CD14-positive monocyte (primary cell): Measurements from ENCODE around the gene NUP153. TPM values are rescaled to one million over a fixed set of nuclear protein-coding genes. Genes with fewer than 3 reads are reported as not detected.

Experiments
- DNase-seq, 3 donors: peaks; one replicate each; pipeline ENCODE4 v3.0.0-alpha.2; 2011 to 2022
- H2AFZ ChIP-seq: 2 replicates; pipeline ENCODE4 v1.6.0; 2012; ENCODE audit warnings: mild to moderate bottlenecking, low read depth, low read length, inconsistent platforms; ENCODE audit not compliant: insufficient read depth, poor library complexity, severe bottlenecking
- H3K27ac ChIP-seq, 2 donors: 1 replicate in 1 of 2; 2 replicates in 1 of 2; pipeline ENCODE4 v1.5.1; 2012 to 2013; ENCODE audit warnings: low read length in 2 of 2, control low read depth in 1 of 2, inconsistent platforms in 1 of 2, low read depth in 1 of 2, mild to moderate bottlenecking in 1 of 2
- H3K27me3 ChIP-seq, 2 donors: one replicate each; pipeline versions ENCODE4 v1.6.0 to v1.6.1; 2011 to 2013; ENCODE audit warnings: low read length in 2 of 2; ENCODE audit not compliant: control insufficient read depth in 2 of 2, insufficient read depth in 2 of 2
- H3K36me3 ChIP-seq, 2 donors: replicated peaks in 1 of 2; 1 replicate in 1 of 2; 2 replicates in 1 of 2; pipeline versions ENCODE4 v1.5.1 to v1.6.1; 2012 to 2013; ENCODE audit warnings: low read length in 2 of 2, control low read depth in 1 of 2, inconsistent platforms in 1 of 2, mild to moderate bottlenecking in 1 of 2; ENCODE audit not compliant: insufficient read depth in 2 of 2, control insufficient read depth in 1 of 2
- H3K4me1 ChIP-seq, 2 donors: 1 replicate in 1 of 2; 2 replicates in 1 of 2; pipeline versions ENCODE4 v1.5.1 to v1.6.1; 2012 to 2013; ENCODE audit warnings: low read length in 2 of 2, control low read depth in 1 of 2, inconsistent platforms in 1 of 2, mild to moderate bottlenecking in 1 of 2, moderate library complexity in 1 of 2; ENCODE audit not compliant: insufficient read depth in 2 of 2, control insufficient read depth in 1 of 2
- H3K4me2 ChIP-seq: replicated peaks from 2 replicates; pipeline ENCODE3; 2012; ENCODE audit warnings: low read length, moderate library complexity, mild to moderate bottlenecking; ENCODE audit not compliant: poor library complexity, severe bottlenecking; ENCODE audit errors: extremely low read depth
- H3K4me3 ChIP-seq, 3 experiments: fragments of 200-600 bp in 1 of 3; sonication (generic) in 1 of 3; replicated peaks in 1 of 3; 1 replicate in 2 of 3; 2 replicates in 1 of 3; pipeline ENCODE4 v1.5.1; 2011 to 2013; ENCODE audit warnings: low read length in 3 of 3, mild to moderate bottlenecking in 3 of 3, control low read depth in 2 of 3, low read depth in 2 of 3, inconsistent platforms in 1 of 3, moderate library complexity in 1 of 3
- H3K79me2 ChIP-seq: 2 replicates; pipeline ENCODE4 v1.6.0; 2012; ENCODE audit warnings: mild to moderate bottlenecking, control low read depth, inconsistent platforms, low read length, moderate library complexity; ENCODE audit not compliant: insufficient read depth
- H3K9ac ChIP-seq: 2 replicates; pipeline ENCODE4 v1.6.0; 2017; ENCODE audit warnings: low read length, mild to moderate bottlenecking; ENCODE audit not compliant: insufficient read depth, poor library complexity, severe bottlenecking
- H3K9me3 ChIP-seq, 2 donors: replicated peaks in 1 of 2; 1 replicate in 1 of 2; 2 replicates in 1 of 2; pipeline versions ENCODE4 v1.5.1 to v1.6.1; 2012 to 2013; ENCODE audit warnings: low read length in 2 of 2, control low read depth in 1 of 2; ENCODE audit not compliant: control insufficient read depth in 1 of 2, insufficient read depth in 1 of 2
- H4K20me1 ChIP-seq: 2 replicates; pipeline ENCODE4 v1.6.0; 2012; ENCODE audit warnings: mild to moderate bottlenecking, low read length, control low read depth, moderate library complexity; ENCODE audit not compliant: insufficient read depth
- H3K27ac Mint-ChIP-seq, 7 donors: one replicate each; pipeline ENCODE4 v1.8.0; 2020; ENCODE audit warnings: mild to moderate bottlenecking in 7 of 7, mixed read lengths in 7 of 7, moderate library complexity in 6 of 7, inconsistent platforms in 2 of 7
- H3K27me3 Mint-ChIP-seq, 3 donors: one replicate each; pipeline ENCODE4 v1.8.0; 2021 to 2022; ENCODE audit warnings: low read depth in 3 of 3, mild to moderate bottlenecking in 3 of 3, mixed read lengths in 3 of 3, moderate library complexity in 3 of 3, inconsistent platforms in 1 of 3
- H3K36me3 Mint-ChIP-seq, 2 donors: one replicate each; pipeline ENCODE4 v1.8.0; 2020; ENCODE audit warnings: mixed read lengths in 2 of 2, inconsistent platforms in 1 of 2, mild to moderate bottlenecking in 1 of 2
- H3K4me1 Mint-ChIP-seq: one replicate; pipeline ENCODE4 v1.8.0; 2020; ENCODE audit warnings: mild to moderate bottlenecking, mixed read lengths
- H3K4me3 Mint-ChIP-seq, 2 donors: one replicate each; pipeline ENCODE4 v1.8.0; 2020; ENCODE audit warnings: mild to moderate bottlenecking in 2 of 2, mixed read lengths in 2 of 2, moderate library complexity in 1 of 2
- H3K9me3 Mint-ChIP-seq, 7 donors: one replicate each; pipeline ENCODE4 v1.8.0; 2020 to 2022; ENCODE audit warnings: mixed read lengths in 7 of 7, mild to moderate bottlenecking in 6 of 7, moderate library complexity in 6 of 7, inconsistent platforms in 2 of 7
- WGBS: methylation state at CpG from one replicate; pipeline ENCODE4 v1.1.5; 2013; ENCODE audit warnings: missing lambda C conversion rate; ENCODE audit not compliant: insufficient coverage; 5-methylcytosine and 5-hydroxymethylcytosine counted together
- intact Hi-C, 2 donors: fragments of 100-400 bp; cut with micrococcal nuclease; formaldehyde crosslinking; loops; one replicate each; pipeline versions ENCODE4 v1.15.0 to v1.15.1; 2023
- polyA plus RNA-seq, 3 donors: library from polyadenylated mRNA; depleted of rRNA in 1 of 3; unstranded in 2 of 3; stranded (reverse) in 1 of 3; fragments of 300-500 nt in 2 of 3; fragments of >200 nt in 1 of 3; fragmentation: Illumina TruSeq in 2 of 3; gene quantifications; 1 replicate in 2 of 3; 2 replicates in 1 of 3; pipeline ENCODE4 v1.2.3, GENCODE V29; 2012 to 2021
- TF ChIP-seq, protein P1 (sequence below): fragments of 200-600 bp; IDR thresholded peaks from one replicate; pipeline ENCODE4 v1.8.0; 2022; ENCODE audit warnings: antibody characterized with exemption, mild to moderate bottlenecking

The NUP153 gene
- polyA plus RNA-seq, 3 donors = 0.99 to 13.8 (median 2.3) TPM

DNA sequence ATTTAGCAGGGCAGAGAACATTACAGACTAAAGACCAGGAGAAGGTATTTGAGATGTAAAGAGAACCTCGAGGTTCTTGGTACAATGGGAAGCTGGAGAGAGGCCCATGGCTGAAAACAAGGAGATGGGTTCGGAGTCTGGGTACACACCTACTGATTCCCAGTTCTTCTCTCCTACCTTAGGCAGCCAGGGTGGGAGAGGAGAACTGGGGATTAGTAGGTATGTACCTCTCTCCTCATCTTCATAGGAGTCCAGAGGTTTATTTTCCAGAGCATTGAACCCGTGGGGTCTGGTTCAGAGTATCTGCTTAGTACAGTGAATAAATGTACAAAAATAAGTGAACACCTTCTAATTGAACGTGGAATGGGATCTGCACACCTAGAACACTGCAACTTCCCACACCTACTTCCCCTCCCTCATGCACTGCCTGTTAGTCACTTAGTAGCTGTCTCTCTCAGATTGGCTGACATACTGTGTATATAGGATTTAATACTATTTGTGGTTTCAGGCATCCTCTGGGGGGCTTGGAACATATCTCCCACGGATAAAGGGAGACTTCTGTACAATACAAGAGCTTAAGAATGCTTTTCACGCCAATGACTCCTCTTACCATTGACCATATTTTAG, 23.5 kb upstream of the NUP153 start:
- H3K4me1 ChIP-seq = no peaks in the 10 kb centered on the region
- H3K79me2 ChIP-seq = no peaks in the 10 kb centered on the region
- H3K4me2 ChIP-seq = no peak overlapping the region
- H3K4me3 ChIP-seq = no peak overlapping the region
- WGBS = no CpG with 5 or more reads among the region's 6 CpGs
- H3K27ac ChIP-seq = no peak overlapping the region
- Mint-ChIP-seq H3K4me3 (no peak overlapping the region), H3K27me3 (peaks cover 0 to 4% (median 2%) of the 10 kb centered on the region in 3 donors), H3K36me3 (no peaks in the 10 kb centered on the region), H3K27ac (peak overlapping the region in 1 of 7 donors; percentile 54), H3K9me3 (peaks cover 0 to 7% (median 4%) of the 10 kb centered on the region in 7 donors), H3K4me1 (peaks cover under 1% of the 10 kb centered on the region)
- H3K9ac ChIP-seq = no peak overlapping the region
- no peak overlapping the region for H2AFZ ChIP-seq
- H3K27me3 ChIP-seq = no peaks in the 10 kb centered on the region
- peaks cover 0 to 4% of the 10 kb centered on the region in 2 donors for H3K9me3 ChIP-seq
- DNase-seq = no peak
- no peaks in the 10 kb centered on the region for H4K20me1 ChIP-seq
- H3K36me3 ChIP-seq = no peaks in the 10 kb centered on the region
- TF ChIP-seq, protein P1, sequence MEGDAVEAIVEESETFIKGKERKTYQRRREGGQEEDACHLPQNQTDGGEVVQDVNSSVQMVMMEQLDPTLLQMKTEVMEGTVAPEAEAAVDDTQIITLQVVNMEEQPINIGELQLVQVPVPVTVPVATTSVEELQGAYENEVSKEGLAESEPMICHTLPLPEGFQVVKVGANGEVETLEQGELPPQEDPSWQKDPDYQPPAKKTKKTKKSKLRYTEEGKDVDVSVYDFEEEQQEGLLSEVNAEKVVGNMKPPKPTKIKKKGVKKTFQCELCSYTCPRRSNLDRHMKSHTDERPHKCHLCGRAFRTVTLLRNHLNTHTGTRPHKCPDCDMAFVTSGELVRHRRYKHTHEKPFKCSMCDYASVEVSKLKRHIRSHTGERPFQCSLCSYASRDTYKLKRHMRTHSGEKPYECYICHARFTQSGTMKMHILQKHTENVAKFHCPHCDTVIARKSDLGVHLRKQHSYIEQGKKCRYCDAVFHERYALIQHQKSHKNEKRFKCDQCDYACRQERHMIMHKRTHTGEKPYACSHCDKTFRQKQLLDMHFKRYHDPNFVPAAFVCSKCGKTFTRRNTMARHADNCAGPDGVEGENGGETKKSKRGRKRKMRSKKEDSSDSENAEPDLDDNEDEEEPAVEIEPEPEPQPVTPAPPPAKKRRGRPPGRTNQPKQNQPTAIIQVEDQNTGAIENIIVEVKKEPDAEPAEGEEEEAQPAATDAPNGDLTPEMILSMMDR = no peak
- intact Hi-C loops = no loop called here

DNA sequence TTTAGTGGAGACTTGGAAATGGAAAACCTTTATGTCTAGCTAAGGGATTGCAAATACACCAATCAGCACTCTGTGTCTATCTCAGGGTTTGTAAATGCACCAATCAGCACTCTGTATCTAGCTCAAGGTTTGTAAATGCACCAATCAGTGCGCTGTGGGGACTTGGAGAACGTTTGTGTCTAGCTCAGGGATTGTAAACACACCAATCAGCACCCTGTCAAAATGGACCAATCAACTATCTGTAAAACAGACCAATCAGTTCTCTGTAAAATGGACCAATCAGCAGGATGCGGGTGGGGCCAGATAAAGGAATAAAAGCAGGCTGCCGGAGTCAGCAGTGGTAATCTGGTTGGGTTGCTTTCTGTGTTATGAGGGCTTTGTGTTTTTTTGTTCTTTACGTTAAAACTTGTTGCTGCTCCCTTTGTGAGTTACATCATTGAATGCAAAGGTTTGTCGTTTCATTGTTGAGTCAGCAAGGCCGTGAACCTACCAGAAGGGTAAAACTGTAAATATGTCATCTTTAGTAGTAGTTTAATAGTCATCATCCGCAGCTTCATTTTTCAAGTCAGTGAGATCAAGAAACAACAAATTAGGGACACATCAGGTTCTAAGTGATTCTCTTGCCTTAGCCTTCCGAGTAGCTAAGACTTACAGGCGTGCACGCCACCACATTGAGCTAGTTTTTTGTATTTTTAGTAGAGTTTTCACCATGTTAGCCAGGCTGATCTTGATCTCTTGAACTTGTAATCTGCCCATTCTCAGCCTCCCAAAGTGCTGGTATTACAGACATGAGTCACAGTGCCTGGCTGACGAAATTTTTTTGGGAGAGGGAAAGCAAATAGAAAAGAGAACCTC, 22.7 kb upstream of the NUP153 start:
- Histone ChIP-seq H3K9ac (no peak overlapping the region), H3K9me3 (peaks cover 0 to 4% of the 10 kb centered on the region in 2 donors), H3K4me1 (no peaks in the 10 kb centered on the region), H3K79me2 (no peaks in the 10 kb centered on the region), H2AFZ (no peak overlapping the region), H3K4me3 (no peak overlapping the region), H3K27ac (no peak overlapping the region), H3K4me2 (no peak overlapping the region), H4K20me1 (no peaks in the 10 kb centered on the region), H3K27me3 (no peaks in the 10 kb centered on the region), H3K36me3 (no peaks in the 10 kb centered on the region)
- no peak for DNase-seq
- Mint-ChIP-seq H3K36me3 (no peaks in the 10 kb centered on the region), H3K4me3 (no peak overlapping the region), H3K9me3 (peaks cover 0 to 7% (median 4%) of the 10 kb centered on the region in 7 donors), H3K27me3 (peaks cover 0 to 4% (median 2%) of the 10 kb centered on the region in 3 donors), H3K4me1 (peaks cover 2% of the 10 kb centered on the region), H3K27ac (peak overlapping the region in 1 of 7 donors; percentile 54)
- intact Hi-C loops = no loop called here
- TF ChIP-seq, protein P1 = no peak
- 93% methylated on average over 6 of the region's 12 CpGs for WGBS
